MM.1S (cell line): ENCODE data around the gene IMMT.

Source experiments
- CTCF ChIP-seq: fragments of 300-600 bp; sonication (generic); IDR thresholded peaks from 2 replicates; pipeline ENCODE4 v1.5.1; 2016; ENCODE audit warnings: antibody characterized with exemption, low read length, mixed read lengths
- EZH2 ChIP-seq: fragments of 300-600 bp; sonication (generic); optimal IDR thresholded peaks from 2 replicates; pipeline ENCODE3; 2017; ENCODE audit warnings: low read depth, mild to moderate bottlenecking, antibody characterized with exemption, low read length, mixed read lengths

GRCh38 chr2:86214503-86214832 is 19.2 kb upstream of the IMMT start:
- TF ChIP-seq EZH2 (no peak), CTCF (no peak)
